ENCODE results near the gene SRA1. TPM values are rescaled to one million over a fixed set of nuclear protein-coding genes. Genes with fewer than 3 reads are reported as not detected.

Gene SRA1
- total and polyA plus RNA-seq, 8 donors, result 7.0 to 29.7 (median 11.5) TPM

- no peak for FAIRE-seq
- no peak overlapping the region for H3K27ac ChIP-seq
Observed at GRCh38 chr5:140602147-140602546, 44.9 kb upstream of the SRA1 start.

GRCh38 chr5:140600096-140600495 lies 42.8 kb upstream of the SRA1 start:
- Histone ChIP-seq H3K4me1 (peaks cover 0 to 9% (median 0%) of the 10 kb centered on the region in 3 donors), H3K4me3 (no peak overlapping the region), H3K27me3 (no peaks in the 10 kb centered on the region), H3K36me3 (no peaks in the 10 kb centered on the region), H3K9me3 (no peaks in the 10 kb centered on the region), H3K27ac (no peak overlapping the region)
- ATAC-seq, result no peak
- DNase-seq, result no peak
- no peak for TF ChIP-seq CTCF (IDR thresholded peaks at IDR 0.05)
- FAIRE-seq, result no peak
- intact Hi-C loops (cut with DNase I), result no loop called here

More at GRCh38 chr5:140602147-140602546, 44.9 kb upstream of the SRA1 start:
- intact Hi-C loops (cut with DNase I), result no loop called here
- WGBS, 2 donors, result 69 to 78% methylated on average over 4 of the region's 4 CpGs
- no peak for TF ChIP-seq CTCF (IDR thresholded peaks at IDR 0.05)
- ATAC-seq, result peak in 2 of 4 donors; percentile 47 to 66
- H3K4me1 ChIP-seq, result no peaks in the 10 kb centered on the region
- no peak overlapping the region for H3K4me3 ChIP-seq
- H3K27me3 ChIP-seq, result no peaks in the 10 kb centered on the region
- no peak for DNase-seq
- no peaks in the 10 kb centered on the region for H3K36me3 ChIP-seq
- no peaks in the 10 kb centered on the region for H3K9me3 ChIP-seq

- no peak for TF ChIP-seq CTCF (IDR thresholded peaks at IDR 0.05)
- Histone ChIP-seq H3K4me3 (no peak overlapping the region), H3K4me1 (peaks cover 0 to 10% (median 0%) of the 10 kb centered on the region in 3 donors), H3K9me3 (no peaks in the 10 kb centered on the region), H3K27ac (no peak overlapping the region), H3K27me3 (no peaks in the 10 kb centered on the region), H3K36me3 (no peaks in the 10 kb centered on the region)
- no peak for FAIRE-seq
- WGBS, 2 donors, result 88 to 89% methylated on average over 2 of the region's 2 CpGs
- ATAC-seq, result no peak
- intact Hi-C loops (cut with DNase I), result no loop called here
- no peak for DNase-seq
Observed at GRCh38 chr5:140598836-140599235, 41.6 kb upstream of the SRA1 start.

GRCh38 chr5:140596321-140596741 lies 39.1 kb upstream of the SRA1 start:
- no peak for TF ChIP-seq CTCF (IDR thresholded peaks at IDR 0.05)
- Histone ChIP-seq H3K9me3 (no peaks in the 10 kb centered on the region), H3K4me1 (peaks cover 0 to 10% (median 0%) of the 10 kb centered on the region in 3 donors), H3K36me3 (no peaks in the 10 kb centered on the region), H3K4me3 (peak overlapping the region in 1 of 4 donors; percentile 14), H3K27me3 (no peaks in the 10 kb centered on the region), H3K27ac (peak overlapping the region in 3 of 4 donors; percentile 8 to 50 (median 49))
- DNase-seq, result peak in 1 of 6 donors; percentile 31
- WGBS, 2 donors, result 16 to 24% methylated on average over 1 of the region's 1 CpG
- intact Hi-C loops (cut with DNase I), result no loop called here
- FAIRE-seq, result no peak
- ATAC-seq, result peak; percentile 67 to 85 (median 78)

- no peaks in the 10 kb centered on the region for H3K9me3 ChIP-seq
- FAIRE-seq, result no peak
- H3K4me3 ChIP-seq, result no peak overlapping the region
- intact Hi-C loops (cut with DNase I), result no loop called here
- no peaks in the 10 kb centered on the region for H3K36me3 ChIP-seq
- peak in 1 of 6 donors; percentile 48 for DNase-seq
- peaks cover 0 to 10% (median 0%) of the 10 kb centered on the region in 3 donors for H3K4me1 ChIP-seq
- H3K27ac ChIP-seq, result peak overlapping the region in 3 of 4 donors; percentile 4 to 46 (median 8)
- WGBS, 2 donors, result 68 to 70% methylated on average over 5 of the region's 5 CpGs
- peak in 3 of 4 donors; percentile 37 to 75 (median 72) for ATAC-seq
- no peaks in the 10 kb centered on the region for H3K27me3 ChIP-seq
- TF ChIP-seq CTCF (IDR thresholded peaks at IDR 0.05), result no peak
Observed at GRCh38 chr5:140595538-140596300, 38.4 kb upstream of the SRA1 start.

All from pancreas (tissue), 10 donors.